Activated naive CD4-positive, alpha-beta T cell treated with Interleukin-2 at 50 U/mL for 16 hours (primary cell): ENCODE results near the gene EPO.
"Not testable (repeated sequence)": the region's sequence is repeated elsewhere in the genome, so short reads cannot be mapped to it uniquely, and the experiment has no call there.

Experiments
- DNase-seq: peaks from one replicate; pipeline ENCODE4 v3.0.0-alpha.2; 2020

Gene EPO

DNA sequence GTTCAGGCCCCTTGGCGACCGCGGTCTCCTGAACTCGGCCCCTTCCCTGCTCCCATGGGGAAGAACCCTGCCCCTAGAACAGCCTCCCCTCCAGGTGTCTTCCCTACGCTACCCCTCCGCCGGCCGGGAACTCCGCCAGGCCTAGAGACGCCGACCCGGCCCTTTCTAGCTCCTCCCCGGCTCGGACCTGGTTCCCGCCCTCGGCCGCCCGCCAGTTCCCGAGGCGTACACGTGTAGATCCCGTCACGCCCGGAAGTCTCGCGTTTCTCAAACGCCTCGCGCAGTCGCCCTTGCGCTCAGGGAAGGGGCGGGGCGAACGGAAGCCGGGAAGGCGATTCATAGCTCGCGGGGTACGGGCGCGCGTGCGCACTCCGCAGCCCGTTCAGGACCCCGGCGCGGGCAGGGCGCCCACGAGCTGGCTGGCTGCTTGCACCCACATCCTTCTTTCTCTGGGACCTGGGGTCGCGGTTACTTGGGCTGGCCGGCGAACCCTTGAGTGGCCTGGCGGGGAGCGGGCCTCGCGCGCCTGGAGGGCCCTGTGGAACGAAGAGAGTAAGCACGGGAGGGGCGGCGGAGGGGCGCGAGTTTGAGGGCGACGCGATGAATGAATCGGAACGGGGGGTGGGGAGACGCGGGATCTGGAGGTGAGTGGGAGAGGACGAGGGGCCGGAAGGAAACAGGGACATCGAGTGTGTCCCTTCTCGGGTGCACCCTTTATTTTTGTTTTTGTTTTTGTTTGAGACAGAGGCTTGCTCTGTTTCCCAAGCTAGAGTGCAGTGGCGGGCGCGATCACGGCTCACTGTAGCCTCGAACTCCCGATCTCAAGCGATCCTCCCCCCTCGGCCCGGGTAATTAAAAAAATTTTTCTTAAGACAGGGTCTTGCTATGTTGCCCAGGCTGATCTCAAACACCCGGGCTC is 14.3 kb upstream of the EPO start, which contains the start of gene POP7:
Gene POP7, plus strand, starts transcription at position 369 of the 919 bp plus-strand sequence. CDS start 710 bp downstream, outside the sequence.
- DNase-seq = peak; percentile 99

DNA sequence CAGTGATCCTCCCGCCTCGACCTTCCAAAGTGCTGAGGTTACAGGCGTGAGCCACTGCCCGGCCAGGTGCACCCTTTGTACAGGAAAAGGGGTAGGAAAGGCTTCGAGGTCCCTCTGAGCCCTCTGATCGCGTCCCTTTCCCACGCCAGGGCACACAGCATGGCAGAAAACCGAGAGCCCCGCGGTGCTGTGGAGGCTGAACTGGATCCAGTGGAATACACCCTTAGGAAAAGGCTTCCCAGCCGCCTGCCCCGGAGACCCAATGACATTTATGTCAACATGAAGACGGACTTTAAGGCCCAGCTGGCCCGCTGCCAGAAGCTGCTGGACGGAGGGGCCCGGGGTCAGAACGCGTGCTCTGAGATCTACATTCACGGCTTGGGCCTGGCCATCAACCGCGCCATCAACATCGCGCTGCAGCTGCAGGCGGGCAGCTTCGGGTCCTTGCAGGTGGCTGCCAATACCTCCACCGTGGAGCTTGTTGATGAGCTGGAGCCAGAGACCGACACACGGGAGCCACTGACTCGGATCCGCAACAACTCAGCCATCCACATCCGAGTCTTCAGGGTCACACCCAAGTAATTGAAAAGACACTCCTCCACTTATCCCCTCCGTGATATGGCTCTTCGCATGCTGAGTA is 13.5 kb upstream of the EPO start:
- DNase-seq = no peak

DNA sequence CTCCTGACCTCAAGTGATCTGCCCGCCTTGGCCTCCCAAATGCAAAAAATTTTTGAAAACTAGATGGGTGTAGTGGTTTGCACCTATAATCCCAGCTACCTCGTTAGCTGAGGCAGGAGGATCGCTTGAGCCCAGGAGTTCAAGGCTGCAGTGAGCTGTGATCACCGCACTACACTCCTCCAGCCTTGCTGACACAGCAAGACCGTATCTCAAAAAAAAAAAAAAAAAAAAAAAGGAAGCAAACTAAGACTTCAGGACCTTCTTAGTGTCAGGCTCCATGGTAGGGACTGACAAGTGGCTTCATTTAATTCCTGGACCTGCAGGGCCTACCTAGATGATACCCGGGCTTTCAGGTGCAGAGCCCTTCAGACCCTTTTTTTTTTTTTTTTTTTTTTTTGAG is 11.9 kb upstream of the EPO start:
- no peak for DNase-seq

DNA sequence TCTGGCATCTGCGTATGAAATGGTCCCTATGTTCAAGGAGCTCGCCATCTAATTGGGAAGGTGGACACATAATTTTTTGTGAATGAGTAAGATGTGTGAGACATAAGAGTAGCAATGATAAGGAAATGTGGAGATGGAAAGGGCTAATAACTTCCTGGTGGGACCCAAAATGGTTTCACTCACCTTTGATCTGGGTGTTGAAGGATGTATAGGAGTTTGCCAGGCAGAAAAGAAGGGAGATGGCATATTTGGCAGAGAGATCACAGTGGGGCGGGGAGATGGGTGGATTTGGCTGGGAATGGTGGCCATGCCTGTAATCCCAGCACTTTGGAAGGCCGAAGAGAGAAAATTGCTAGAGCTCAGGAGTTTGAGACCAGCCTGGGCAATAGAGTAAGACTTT is 9.8 kb upstream of the EPO start:
- no peak for DNase-seq

DNA sequence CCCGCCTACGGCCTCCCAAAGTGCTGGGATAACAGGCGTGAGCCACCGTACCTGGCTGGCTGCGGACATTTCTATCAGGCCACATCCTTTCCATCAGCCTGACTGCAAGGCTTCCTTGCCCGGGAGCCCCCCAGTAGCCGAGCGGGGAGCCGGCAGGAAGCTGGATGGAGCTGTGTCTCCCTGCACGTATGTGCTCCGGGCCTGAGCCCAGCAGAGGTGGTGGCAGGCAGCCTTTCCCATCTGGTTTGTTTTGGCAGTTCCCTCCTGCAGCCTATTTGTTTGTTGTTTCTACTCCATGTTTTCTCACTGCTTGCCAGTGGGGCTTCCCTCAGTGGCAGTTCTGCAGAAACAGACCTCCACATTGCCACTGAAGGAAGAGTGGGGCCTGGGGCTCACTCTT is 8.9 kb upstream of the EPO start:
- DNase-seq = no peak

DNA sequence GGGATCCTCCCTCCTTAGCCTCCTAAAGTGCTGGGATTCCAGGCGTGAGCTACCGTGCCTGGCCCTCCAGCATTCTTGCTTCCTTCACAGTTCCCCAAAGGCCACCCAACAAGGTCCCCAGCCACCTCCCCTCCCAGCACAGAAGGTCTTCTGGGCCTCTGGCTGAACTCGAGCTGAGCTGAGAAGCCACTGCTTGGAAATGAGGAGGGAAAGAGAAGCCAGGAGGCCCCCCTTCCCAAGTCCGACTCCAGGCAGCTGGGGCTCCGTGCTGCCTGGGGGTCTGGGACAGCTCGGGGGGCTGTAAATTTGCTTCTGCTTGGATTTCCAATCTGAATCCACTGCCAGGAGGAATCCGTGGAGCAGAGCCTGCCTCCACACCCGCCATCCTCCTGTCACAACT is 5.5 kb upstream of the EPO start:
- DNase-seq = no peak

DNA sequence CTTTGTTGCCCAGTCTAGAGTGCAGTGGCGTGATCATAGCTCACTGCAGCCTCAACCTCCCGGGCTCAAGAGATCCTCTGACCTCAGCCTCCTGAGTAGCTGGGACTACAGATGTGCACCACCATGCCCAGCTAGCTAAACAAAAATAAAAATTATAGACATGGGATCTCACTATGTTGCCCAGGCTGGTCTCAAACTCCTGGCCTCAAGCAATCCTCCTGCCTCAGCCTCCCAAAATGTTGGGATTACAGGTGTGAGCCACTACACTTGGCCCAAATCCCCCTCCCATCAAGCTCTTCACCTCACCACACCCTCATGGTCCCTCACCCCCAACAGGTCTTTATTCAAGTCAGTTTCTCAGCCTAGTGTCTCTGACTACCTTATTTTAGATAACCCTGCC is 3.2 kb upstream of the EPO start:
- DNase-seq = not testable (repeated sequence)

DNA sequence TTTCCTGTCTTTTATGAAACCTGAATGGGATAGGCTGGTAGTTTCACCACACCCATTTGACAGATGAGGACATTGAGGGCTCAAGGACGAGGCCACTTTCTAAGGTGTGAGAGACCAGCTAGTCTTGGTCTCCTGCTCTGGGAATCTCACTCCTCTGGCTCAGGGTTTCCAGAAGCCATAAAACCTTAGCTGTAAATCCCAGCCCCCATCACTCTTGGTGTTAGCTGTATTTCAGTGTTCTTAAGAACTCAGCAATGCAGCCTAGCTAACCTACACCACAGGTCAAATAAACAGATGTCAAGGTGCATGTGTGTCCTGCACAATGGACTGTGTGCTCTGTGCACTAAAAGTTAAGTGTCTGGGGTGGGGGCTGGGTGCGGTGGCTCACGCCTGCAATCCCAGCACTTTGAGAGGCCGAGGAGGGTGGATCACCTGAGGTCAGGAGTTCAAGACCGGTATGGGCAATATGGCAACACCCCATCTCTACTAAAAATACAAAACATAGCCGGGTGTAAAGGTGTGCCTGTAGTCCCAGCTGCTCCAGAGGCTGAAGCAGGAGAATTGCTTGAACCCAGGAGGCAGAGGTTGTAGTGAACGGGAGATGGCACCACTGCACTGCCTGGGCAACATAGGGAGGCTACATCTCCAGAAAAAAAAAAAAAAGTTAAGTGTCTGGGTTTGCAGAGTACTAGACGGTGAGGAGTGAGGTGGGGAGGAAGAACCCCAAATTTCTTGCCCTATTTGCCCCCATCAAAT is 567 bp upstream of the EPO start:
- no peak for DNase-seq

DNA sequence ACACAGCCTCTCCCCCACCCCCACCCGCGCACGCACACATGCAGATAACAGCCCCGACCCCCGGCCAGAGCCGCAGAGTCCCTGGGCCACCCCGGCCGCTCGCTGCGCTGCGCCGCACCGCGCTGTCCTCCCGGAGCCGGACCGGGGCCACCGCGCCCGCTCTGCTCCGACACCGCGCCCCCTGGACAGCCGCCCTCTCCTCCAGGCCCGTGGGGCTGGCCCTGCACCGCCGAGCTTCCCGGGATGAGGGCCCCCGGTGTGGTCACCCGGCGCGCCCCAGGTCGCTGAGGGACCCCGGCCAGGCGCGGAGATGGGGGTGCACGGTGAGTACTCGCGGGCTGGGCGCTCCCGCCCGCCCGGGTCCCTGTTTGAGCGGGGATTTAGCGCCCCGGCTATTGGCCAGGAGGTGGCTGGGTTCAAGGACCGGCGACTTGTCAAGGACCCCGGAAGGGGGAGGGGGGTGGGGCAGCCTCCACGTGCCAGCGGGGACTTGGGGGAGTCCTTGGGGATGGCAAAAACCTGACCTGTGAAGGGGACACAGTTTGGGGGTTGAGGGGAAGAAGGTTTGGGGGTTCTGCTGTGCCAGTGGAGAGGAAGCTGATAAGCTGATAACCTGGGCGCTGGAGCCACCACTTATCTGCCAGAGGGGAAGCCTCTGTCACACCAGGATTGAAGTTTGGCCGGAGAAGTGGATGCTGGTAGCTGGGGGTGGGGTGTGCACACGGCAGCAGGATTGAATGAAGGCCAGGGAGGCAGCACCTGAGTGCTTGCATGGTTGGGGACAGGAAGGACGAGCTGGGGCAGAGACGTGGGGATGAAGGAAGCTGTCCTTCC is 620 bp downstream of the EPO start:
- no peak for DNase-seq

DNA sequence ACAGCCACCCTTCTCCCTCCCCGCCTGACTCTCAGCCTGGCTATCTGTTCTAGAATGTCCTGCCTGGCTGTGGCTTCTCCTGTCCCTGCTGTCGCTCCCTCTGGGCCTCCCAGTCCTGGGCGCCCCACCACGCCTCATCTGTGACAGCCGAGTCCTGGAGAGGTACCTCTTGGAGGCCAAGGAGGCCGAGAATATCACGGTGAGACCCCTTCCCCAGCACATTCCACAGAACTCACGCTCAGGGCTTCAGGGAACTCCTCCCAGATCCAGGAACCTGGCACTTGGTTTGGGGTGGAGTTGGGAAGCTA is 1.2 kb downstream of the EPO start:
- DNase-seq = no peak

DNA sequence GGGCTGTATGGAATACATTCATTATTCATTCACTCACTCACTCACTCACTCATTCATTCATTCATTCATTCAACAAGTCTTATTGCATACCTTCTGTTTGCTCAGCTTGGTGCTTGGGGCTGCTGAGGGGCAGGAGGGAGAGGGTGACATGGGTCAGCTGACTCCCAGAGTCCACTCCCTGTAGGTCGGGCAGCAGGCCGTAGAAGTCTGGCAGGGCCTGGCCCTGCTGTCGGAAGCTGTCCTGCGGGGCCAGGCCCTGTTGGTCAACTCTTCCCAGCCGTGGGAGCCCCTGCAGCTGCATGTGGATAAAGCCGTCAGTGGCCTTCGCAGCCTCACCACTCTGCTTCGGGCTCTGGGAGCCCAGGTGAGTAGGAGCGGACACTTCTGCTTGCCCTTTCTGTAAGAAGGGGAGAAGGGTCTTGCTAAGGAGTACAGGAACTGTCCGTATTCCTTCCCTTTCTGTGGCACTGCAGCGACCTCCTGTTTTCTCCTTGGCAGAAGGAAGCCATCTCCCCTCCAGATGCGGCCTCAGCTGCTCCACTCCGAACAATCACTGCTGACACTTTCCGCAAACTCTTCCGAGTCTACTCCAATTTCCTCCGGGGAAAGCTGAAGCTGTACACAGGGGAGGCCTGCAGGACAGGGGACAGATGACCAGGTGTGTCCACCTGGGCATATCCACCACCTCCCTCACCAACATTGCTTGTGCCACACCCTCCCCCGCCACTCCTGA is 2.4 kb downstream of the EPO start:
- no peak for DNase-seq

DNA sequence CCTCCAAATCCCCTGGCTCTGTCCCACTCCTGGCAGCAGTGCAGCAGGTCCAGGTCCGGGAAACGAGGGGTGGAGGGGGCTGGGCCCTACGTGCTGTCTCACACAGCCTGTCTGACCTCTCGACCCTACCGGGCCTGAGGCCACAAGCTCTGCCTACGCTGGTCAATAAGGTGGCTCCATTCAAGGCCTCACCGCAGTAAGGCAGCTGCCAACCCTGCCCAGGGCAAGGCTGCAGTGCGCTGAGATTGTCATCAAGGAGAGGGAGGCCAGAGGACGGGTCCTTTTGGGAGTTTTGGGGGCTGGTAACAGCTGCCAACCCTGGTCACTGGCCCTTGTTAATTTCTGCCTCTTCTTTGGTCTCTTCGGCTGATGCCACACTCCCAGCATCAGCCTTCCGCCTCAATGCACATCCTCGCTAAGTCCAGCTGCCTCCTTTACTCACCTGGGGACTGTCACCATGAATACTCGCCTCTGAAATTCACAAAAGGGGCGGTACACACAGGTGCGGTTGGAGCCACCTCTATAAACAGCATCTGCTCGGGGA is 3.5 kb downstream of the EPO start:
- no peak for DNase-seq

DNA sequence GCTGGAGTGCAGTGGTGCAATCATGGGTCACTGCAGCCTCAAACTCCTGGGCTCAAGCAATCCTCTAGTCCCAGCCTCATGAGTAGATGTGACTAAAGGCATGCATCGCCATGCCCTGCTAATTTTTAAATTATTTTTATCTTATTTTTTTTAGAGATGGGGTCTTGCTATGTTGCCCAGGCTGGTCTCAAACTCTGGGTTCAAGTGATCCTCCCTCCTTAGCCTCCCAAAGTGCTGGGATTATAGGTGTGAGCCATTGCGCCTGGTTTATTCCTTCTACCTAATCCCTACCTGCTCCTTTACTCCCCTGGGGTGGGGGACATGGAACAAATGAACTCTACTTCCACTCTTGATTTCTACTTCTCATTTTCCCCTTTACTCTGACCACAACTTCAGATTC is 4.1 kb downstream of the EPO start:
- DNase-seq = not testable (repeated sequence)

DNA sequence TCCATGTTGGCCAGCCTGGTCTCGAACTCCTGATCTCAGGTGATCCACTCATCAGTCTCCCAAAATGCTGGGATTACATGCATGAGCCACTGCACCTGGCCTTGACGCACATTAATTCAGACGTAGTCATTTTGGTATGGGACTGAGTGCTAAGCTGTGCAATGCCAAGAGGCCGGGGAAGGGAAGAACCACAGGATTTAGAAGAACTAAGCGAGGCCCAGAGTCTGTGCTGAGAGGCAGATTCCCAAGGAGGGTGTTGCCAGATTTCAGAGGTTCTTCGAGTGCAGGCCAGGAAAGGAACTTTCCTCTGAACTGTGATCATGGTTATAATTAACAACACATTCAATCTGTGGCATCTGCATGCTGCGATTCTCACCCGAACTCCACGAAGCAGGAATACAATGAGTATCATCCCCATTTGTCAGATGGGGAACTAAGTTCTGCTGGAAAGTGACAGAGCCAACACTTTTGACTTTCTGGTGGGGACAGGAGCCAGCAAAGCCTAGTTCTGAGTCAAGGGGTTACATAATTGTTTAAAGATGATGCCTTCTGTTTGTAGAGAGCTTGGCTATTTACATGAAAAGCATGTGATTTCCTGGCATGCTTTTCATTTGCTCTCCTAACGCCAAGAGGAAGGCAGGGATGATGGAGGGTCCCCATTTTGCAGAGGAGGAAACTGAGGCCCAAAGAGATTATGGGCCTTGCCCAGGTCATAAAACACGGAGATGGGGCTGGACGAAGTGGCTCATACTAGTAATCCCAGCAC is 6.9 kb downstream of the EPO start:
- no peak for DNase-seq

DNA sequence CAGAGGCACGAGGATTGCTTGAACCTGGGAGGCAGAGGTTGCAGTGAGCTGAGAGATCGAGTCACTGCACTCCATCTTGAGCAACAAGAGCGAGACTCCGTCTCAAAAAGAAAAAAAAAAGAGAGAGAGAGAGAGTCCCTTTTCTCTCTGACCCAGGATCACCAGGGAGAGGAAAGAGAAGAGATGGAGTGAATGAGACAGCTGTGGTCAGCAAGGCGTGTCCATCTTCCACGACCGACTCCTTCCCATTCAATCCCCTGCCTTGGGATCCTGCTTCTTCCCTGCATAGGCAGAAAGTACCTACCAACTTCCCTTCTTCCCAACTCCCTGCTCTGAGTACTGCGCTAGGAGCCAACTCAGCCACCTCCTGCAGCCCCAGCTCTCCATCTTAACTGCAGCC is 7.9 kb downstream of the EPO start:
- no peak for DNase-seq

DNA sequence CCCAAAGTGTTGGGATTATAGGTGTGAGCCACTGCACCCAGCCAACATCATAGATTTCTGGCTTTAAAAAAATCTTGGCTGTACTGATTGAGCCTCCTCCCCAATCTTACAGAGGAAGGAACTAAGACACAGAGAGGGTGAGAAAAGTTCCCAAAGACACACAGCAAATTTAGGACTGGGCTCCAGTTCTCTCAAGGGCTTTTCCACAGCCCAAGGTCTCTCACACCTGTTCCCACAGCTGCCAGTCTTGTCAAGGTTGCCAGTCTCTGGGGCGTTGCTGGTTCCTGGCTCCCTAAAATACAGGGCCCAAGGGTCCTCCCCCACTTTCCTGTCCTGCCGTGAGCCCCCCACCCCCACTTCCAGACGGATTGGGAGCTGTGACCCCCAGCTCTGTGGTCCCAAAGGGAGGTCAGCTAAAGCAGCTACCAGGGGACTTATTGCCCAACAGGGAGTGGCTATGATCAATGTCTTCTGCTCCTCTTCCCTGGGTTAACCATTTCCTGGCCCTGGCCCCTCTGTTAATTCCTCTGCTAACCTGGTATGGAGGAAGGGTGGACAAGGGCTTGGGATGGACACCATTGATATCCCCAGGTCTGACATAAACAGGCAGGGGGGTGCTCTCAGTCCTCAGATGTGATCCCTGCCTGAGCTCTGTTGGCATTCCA is 10.0 kb downstream of the EPO start:
- no peak for DNase-seq

DNA sequence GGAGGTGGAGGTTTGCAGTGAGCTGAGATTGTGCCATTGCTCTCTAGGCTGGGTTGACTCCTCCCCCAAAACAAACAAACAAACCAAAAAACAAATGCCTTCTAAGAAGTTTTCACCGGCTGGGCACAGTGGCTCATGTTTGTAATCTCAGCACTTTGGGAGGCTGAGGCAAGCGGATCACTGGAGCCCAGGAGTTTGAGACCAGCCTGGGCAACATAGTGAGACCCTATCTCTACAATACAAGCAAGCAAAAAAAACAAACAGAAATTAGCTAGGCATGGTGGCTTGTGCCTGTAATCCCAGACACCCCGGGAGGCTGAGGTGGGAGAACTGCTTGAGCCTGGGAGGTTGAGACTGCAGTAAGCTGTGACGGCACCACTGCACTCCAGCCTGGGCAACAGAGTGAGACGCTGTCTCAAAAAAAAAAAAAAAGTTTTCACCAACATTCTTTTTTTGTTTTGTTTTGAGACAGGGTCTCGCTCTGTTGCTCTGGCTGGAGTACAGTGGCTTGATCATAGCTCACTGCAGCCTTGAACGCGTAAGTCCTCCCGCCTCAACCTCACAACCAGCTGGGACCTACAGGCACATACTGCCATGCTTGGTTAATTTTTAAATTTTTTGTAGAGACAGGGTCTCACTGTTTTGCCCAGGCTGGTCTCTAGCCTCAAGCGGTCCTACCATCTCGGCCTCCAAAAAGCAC is 11.8 kb downstream of the EPO start:
- DNase-seq = no peak

DNA sequence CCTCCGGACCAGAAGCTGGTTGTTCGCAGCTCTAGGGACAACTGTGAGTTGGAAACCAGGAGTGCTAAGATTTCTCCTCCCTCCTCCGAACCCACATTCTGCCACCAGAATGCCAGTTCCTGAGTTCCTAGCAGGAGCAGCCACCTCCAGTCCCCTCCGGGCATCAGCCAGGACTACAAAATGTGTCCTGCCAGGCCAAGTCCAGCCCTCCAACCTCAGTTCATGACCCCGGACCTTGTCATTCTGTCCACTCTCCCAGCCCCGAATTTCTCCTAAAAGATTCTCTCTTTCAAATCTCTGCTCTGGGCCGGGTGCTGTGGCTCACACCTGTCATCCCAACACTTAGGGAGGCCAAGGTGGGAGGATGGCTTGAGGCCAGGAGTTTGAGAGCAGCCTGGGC is 15.5 kb downstream of the EPO start:
- DNase-seq = no peak

DNA sequence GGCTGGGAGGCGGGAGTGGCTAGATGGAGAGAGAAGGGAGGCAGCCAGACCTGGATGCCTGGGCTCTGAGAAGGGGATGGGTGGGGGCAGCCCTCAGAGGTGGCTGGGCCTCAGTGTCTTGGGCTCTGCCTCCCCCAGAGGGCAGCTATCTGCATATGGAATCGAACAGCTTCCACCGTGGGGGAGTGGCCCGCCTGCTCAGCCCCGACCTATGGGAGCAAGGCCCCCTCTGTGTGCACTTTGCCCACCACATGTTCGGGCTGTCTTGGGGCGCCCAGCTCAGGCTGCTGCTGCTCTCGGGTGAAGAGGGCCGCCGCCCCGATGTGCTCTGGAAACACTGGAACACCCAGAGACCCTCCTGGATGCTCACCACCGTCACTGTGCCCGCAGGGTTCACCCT is 16.4 kb downstream of the EPO start:
- DNase-seq = no peak

DNA sequence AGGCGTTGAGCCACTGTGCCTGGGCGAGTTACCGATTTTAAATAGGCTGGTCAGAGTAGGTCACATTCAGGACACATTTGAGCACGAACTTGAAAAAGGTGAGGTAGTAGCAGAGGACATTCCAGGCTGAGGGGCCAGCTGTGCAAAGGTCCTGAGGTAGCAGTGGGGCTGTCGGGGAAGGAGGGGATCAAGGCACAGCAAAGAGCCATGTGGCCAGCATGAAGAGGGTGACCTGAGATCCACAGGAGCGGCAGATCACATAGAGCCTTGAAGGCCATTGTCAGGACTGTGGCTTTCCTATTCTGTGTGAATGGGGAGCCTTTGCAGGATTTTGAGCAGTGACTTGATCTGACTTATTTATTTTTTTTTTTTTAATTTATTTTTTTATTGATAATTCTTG is 19.7 kb downstream of the EPO start:
- DNase-seq = no peak
